Measurements from ENCODE around the gene CELA2A. TPM values are rescaled to one million over a fixed set of nuclear protein-coding genes. Genes with fewer than 3 reads are reported as not detected.
"Not testable (repeated sequence)": the region's sequence is repeated elsewhere in the genome, so short reads cannot be mapped to it uniquely, and the experiment has no call there.

The CELA2A gene
- polyA plus RNA-seq, 6 donors from 2014 or later, result not detected

GRCh38 chr1:15488371-15488770, 31.8 kb downstream of the CELA2A start:
- ATAC-seq (ENCODE audit: low read depth in 2 of 2) (no peak), DNase-seq (no peak)
- Mint-ChIP-seq H3K4me3 (peak overlapping the region in 1 of 8 donors; percentile 73), H3K27me3 (no peaks in the 10 kb centered on the region), H3K9me3 (no peaks in the 10 kb centered on the region), H3K27ac (peak overlapping the region in 1 of 6 donors; percentile 17), H3K4me1 (no peaks in the 10 kb centered on the region), H3K36me3 (peaks cover 22 to 23% of the 10 kb centered on the region in 2 donors)

GRCh38 chr1:15489052-15489736, 32.7 kb downstream of the CELA2A start:
- Mint-ChIP-seq H3K4me3 (no peak overlapping the region), H3K27ac (peak overlapping the region in 1 of 6 donors; percentile 60), H3K27me3 (no peaks in the 10 kb centered on the region), H3K36me3 (peaks cover 22 to 23% of the 10 kb centered on the region in 2 donors), H3K4me1 (no peaks in the 10 kb centered on the region), H3K9me3 (no peaks in the 10 kb centered on the region)
- DNase-seq (no peak), ATAC-seq (ENCODE audit: low read depth in 2 of 2) (no peak)

- not testable (repeated sequence) for H3K4me1 Mint-ChIP-seq; H3K4me3 Mint-ChIP-seq; ATAC-seq (ENCODE audit: low read depth in 2 of 2); DNase-seq; H3K27ac Mint-ChIP-seq; H3K27me3 Mint-ChIP-seq; H3K9me3 Mint-ChIP-seq
- peaks cover 25 to 35% of the 10 kb centered on the region in 2 donors for H3K36me3 Mint-ChIP-seq
Observed at GRCh38 chr1:15491010-15491409, 34.5 kb downstream of the CELA2A start.

- no peaks in the 10 kb centered on the region for H3K4me1 Mint-ChIP-seq
- H3K4me3 Mint-ChIP-seq, result no peak overlapping the region
- H3K27ac Mint-ChIP-seq, result no peak overlapping the region
- DNase-seq (no peak), ATAC-seq (ENCODE audit: low read depth in 2 of 2) (no peak)
- peaks cover 15 to 26% of the 10 kb centered on the region in 2 donors for H3K36me3 Mint-ChIP-seq
- H3K9me3 Mint-ChIP-seq, result peaks cover 0 to under 1% (median 0%) of the 10 kb centered on the region in 7 donors
- no peaks in the 10 kb centered on the region for H3K27me3 Mint-ChIP-seq
Observed at GRCh38 chr1:15492596-15492995, 36.1 kb downstream of the CELA2A start.

- no peak overlapping the region for H3K27ac Mint-ChIP-seq
- H3K9me3 Mint-ChIP-seq, result peaks cover 0 to 3% (median 0%) of the 10 kb centered on the region in 7 donors
- H3K4me1 Mint-ChIP-seq, result no peaks in the 10 kb centered on the region
- H3K4me3 Mint-ChIP-seq, result no peak overlapping the region
- no peaks in the 10 kb centered on the region for H3K27me3 Mint-ChIP-seq
- H3K36me3 Mint-ChIP-seq, result peaks cover 11 to 20% of the 10 kb centered on the region in 2 donors
- ATAC-seq (ENCODE audit: low read depth in 2 of 2) (no peak), DNase-seq (no peak)
Observed at GRCh38 chr1:15493869-15494390, 37.4 kb downstream of the CELA2A start.

- no peak overlapping the region for H3K27ac Mint-ChIP-seq
- ATAC-seq (ENCODE audit: low read depth in 2 of 2), result no peak
- no peak overlapping the region for H3K4me3 Mint-ChIP-seq
- no peak for DNase-seq
- peaks cover 0 to 3% (median 0%) of the 10 kb centered on the region in 7 donors for H3K9me3 Mint-ChIP-seq
- H3K4me1 Mint-ChIP-seq, result no peaks in the 10 kb centered on the region
- peaks cover 6 to 8% of the 10 kb centered on the region in 2 donors for H3K36me3 Mint-ChIP-seq
- H3K27me3 Mint-ChIP-seq, result no peaks in the 10 kb centered on the region
Observed at GRCh38 chr1:15500184-15501178, 43.9 kb downstream of the CELA2A start.

GRCh38 chr1:15501208-15502032, 44.9 kb downstream of the CELA2A start:
- Mint-ChIP-seq H3K36me3 (no peaks in the 10 kb centered on the region), H3K27me3 (no peaks in the 10 kb centered on the region), H3K9me3 (peaks cover 0 to 3% (median 0%) of the 10 kb centered on the region in 7 donors), H3K4me3 (no peak overlapping the region), H3K27ac (no peak overlapping the region), H3K4me1 (no peaks in the 10 kb centered on the region)
- no peak for DNase-seq
- peak; percentile 66 to 75 for ATAC-seq (ENCODE audit: low read depth in 2 of 2)

- DNase-seq (no peak), ATAC-seq (ENCODE audit: low read depth in 2 of 2) (no peak)
- Mint-ChIP-seq H3K4me3 (no peak overlapping the region), H3K4me1 (peaks cover 3 to 6% (median 5%) of the 10 kb centered on the region in 3 donors), H3K36me3 (no peaks in the 10 kb centered on the region), H3K27ac (no peak overlapping the region), H3K27me3 (no peaks in the 10 kb centered on the region), H3K9me3 (no peaks in the 10 kb centered on the region)
Observed at GRCh38 chr1:15504436-15504835, 47.9 kb downstream of the CELA2A start.

GRCh38 chr1:15506831-15507230, 50.3 kb downstream of the CELA2A start:
- H3K27ac Mint-ChIP-seq, result peak overlapping the region in 1 of 6 donors; percentile 74
- H3K9me3 Mint-ChIP-seq, result no peaks in the 10 kb centered on the region
- peaks cover 13 to 17% (median 13%) of the 10 kb centered on the region in 3 donors for H3K4me1 Mint-ChIP-seq
- ATAC-seq (ENCODE audit: low read depth in 2 of 2), result no peak
- peaks cover 1 to 4% of the 10 kb centered on the region in 2 donors for H3K36me3 Mint-ChIP-seq
- DNase-seq, result no peak
- no peaks in the 10 kb centered on the region for H3K27me3 Mint-ChIP-seq
- H3K4me3 Mint-ChIP-seq, result no peak overlapping the region

- DNase-seq (no peak), ATAC-seq (ENCODE audit: low read depth in 2 of 2) (no peak)
- peak overlapping the region in 1 of 6 donors; percentile 74 for H3K27ac Mint-ChIP-seq
- no peaks in the 10 kb centered on the region for H3K9me3 Mint-ChIP-seq
- no peak overlapping the region for H3K4me3 Mint-ChIP-seq
- peaks cover 13 to 17% (median 13%) of the 10 kb centered on the region in 3 donors for H3K4me1 Mint-ChIP-seq
- peaks cover 4 to 6% of the 10 kb centered on the region in 2 donors for H3K36me3 Mint-ChIP-seq
- H3K27me3 Mint-ChIP-seq, result no peaks in the 10 kb centered on the region
Observed at GRCh38 chr1:15507278-15507677, 50.7 kb downstream of the CELA2A start.

- H3K27me3 Mint-ChIP-seq, result no peaks in the 10 kb centered on the region
- H3K27ac Mint-ChIP-seq, result no peak overlapping the region
- peaks cover 4 to 8% of the 10 kb centered on the region in 2 donors for H3K36me3 Mint-ChIP-seq
- DNase-seq (no peak), ATAC-seq (ENCODE audit: low read depth in 2 of 2) (no peak)
- no peak overlapping the region for H3K4me3 Mint-ChIP-seq
- peaks cover 13 to 17% (median 14%) of the 10 kb centered on the region in 3 donors for H3K4me1 Mint-ChIP-seq
- H3K9me3 Mint-ChIP-seq, result no peaks in the 10 kb centered on the region
Observed at GRCh38 chr1:15508700-15509487, 52.4 kb downstream of the CELA2A start.

GRCh38 chr1:15509586-15509985, 53.1 kb downstream of the CELA2A start:
- no peak for ATAC-seq (ENCODE audit: low read depth in 2 of 2)
- H3K27ac Mint-ChIP-seq, result peak overlapping the region in 1 of 6 donors; percentile 4

More at GRCh38 chr1:15509586-15509985, 53.1 kb downstream of the CELA2A start:
- Mint-ChIP-seq H3K4me3 (no peak overlapping the region), H3K27me3 (no peaks in the 10 kb centered on the region), H3K4me1 (peaks cover 13 to 21% (median 17%) of the 10 kb centered on the region in 3 donors), H3K9me3 (no peaks in the 10 kb centered on the region), H3K36me3 (peaks cover 4 to 8% of the 10 kb centered on the region in 2 donors)
- DNase-seq, result no peak

Measured in naive B cell (primary cell).